Measurements from ENCODE around the gene MOB1B.
A peak's percentile ranks its signal among the peaks of the same experiment; 100 is the strongest.

Gene MOB1B

DNA sequence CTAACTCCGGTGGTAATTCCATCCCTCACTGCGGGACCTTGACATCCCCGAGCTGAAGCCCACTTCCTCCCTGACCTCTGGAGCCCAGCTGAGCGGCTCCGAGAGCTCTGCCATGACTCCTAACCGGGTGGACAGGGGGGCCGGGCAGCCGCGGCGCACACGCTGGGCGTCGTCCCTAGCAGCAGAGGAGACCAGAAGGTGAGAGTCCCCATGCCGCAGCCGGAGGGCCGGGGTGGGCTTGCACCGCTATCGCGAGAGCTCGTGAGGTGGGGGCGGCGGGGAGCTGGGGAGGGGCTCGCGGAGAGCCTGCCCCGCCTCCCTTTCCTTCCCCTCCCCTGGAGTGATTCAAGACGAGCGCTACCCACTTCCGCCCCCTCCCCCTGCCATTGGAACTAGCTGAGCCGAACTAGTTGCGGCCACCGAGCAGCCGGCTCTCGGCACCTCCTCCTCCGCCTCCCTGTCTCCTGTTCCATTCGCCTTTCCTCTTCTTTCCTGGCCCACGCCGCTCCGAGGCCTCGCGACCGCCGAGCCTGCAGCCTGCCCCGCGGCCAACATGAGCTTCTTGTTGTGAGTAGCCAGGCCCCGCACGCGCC is at the start of gene MOB1B:
MOB1B (plus strand) TSS at position 386 of the 593 bp plus-strand sequence; CDS start at position 554, 168 bp downstream.
- no peaks in the 10 kb centered on the region for H3K27me3 Mint-ChIP-seq
- DNase-seq, result peak; percentile 80 to 84
- no peaks in the 10 kb centered on the region for H3K9me3 Mint-ChIP-seq

GRCh38 chr4:70855464-70855863 is 46.7 kb upstream of the MOB1B start:
- no peak overlapping the region for H3K4me3 Mint-ChIP-seq
- no peak for ATAC-seq
- no peaks in the 10 kb centered on the region for H3K4me1 Mint-ChIP-seq
- H3K9me3 Mint-ChIP-seq, result no peaks in the 10 kb centered on the region
- H3K27ac Mint-ChIP-seq, result no peak overlapping the region
- no peak for DNase-seq
- no peaks in the 10 kb centered on the region for H3K27me3 Mint-ChIP-seq

More for the DNA sequence above, at the start of gene MOB1B:
- peak; percentile 95 for ATAC-seq
- H3K4me1 Mint-ChIP-seq, result peaks cover 41% of the 10 kb centered on the region
- H3K4me3 Mint-ChIP-seq, result peak within 1 kb of the TSS; percentile 99
- H3K27ac Mint-ChIP-seq, result peak within 1 kb of the TSS; percentile 96

DNA sequence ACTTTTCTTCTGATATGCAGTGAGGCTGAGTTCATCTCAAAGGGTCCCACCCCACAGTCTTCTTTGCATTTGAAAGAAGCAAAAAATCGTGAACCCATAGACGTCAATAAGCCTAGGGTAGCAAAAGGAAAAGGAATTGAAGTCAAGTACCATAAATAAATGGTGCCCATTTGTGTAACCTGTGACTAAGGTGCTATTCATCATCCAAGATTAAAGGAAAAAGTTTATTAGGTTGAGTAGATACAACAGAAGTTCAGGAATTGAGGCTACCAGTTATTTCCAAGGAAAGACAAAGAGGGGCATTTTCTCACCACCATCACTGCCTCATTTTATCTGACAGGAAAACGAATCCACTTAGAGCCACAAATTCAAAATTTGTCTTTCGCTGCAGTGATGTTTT is 43.7 kb upstream of the MOB1B start:
- ATAC-seq (no peak), DNase-seq (no peak)
- no peaks in the 10 kb centered on the region for H3K27me3 Mint-ChIP-seq
- peaks cover 6% of the 10 kb centered on the region for H3K4me1 Mint-ChIP-seq
- H3K27ac Mint-ChIP-seq, result no peak overlapping the region
- H3K9me3 Mint-ChIP-seq, result no peaks in the 10 kb centered on the region
- H3K4me3 Mint-ChIP-seq, result no peak overlapping the region

GRCh38 chr4:70859066-70859465 is 43.1 kb upstream of the MOB1B start:
- Mint-ChIP-seq H3K27me3 (no peaks in the 10 kb centered on the region), H3K9me3 (no peaks in the 10 kb centered on the region), H3K4me1 (peaks cover 8% of the 10 kb centered on the region), H3K27ac (no peak overlapping the region), H3K4me3 (no peak overlapping the region)
- ATAC-seq (no peak), DNase-seq (no peak)

DNA sequence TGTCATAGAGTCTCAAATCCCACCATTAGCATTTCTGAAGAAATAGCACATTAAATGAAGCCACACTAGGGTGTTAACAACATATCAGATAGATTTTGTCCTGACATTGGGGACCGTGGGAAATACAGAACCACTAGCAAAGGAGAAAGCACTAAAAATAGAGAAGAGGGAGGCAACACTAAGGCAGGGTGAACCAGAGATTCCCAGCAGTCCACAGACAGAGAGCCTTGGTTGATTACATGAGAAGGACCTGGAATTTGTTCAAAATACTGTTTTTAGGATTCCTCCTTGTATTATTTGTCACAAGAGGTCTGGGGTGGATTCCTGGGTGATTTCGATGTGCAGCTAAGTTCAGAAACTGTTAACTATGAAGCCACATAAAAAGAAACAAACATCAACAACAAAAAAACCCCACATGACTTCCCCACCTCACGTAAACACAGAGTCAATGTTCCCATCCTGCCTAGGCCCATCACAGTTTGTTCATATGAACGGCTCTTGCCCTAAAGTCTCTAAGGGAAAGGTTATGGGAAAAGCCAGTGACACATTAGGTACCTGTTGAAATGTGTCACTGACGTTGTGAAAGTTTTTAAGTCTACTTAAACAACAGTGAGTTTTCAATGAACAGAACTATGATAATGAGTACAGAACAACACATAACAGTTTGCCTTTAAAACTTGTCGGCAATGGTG is 38.9 kb upstream of the MOB1B start:
- peak in 1 of 2 donors; percentile 26 for DNase-seq
- Mint-ChIP-seq H3K9me3 (no peaks in the 10 kb centered on the region), H3K4me1 (peaks cover 8% of the 10 kb centered on the region), H3K27ac (peak overlapping the region; percentile 56 to 86), H3K27me3 (no peaks in the 10 kb centered on the region), H3K4me3 (peak overlapping the region in 1 of 2 donors; percentile 59)
- peak; percentile 96 for ATAC-seq

GRCh38 chr4:70868778-70869177 is 33.4 kb upstream of the MOB1B start:
- ATAC-seq, result no peak
- Mint-ChIP-seq H3K27ac (no peak overlapping the region), H3K27me3 (no peaks in the 10 kb centered on the region), H3K4me3 (no peak overlapping the region), H3K9me3 (no peaks in the 10 kb centered on the region), H3K4me1 (no peaks in the 10 kb centered on the region)
- DNase-seq, result no peak

DNA sequence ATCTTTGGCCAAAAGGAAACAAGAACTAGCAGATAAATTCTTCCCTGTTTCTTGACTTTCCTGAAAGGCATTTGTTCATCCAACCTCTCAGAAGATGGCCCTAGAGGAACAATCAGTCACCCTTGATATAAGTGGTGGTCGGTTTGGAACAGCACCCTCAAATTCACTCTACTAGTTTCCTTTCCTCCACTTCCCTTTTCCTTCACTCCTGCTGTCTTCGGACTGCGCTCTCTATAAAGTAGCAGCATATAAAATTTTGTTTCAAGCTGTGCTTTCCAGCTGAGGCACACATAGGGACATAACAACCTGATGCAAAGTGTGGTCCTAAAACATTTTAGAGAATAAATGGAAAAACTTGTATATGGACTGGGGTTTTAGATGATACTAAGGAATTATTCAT is 29.0 kb upstream of the MOB1B start:
- Mint-ChIP-seq H3K27ac (no peak overlapping the region), H3K9me3 (no peaks in the 10 kb centered on the region), H3K4me3 (no peak overlapping the region), H3K4me1 (no peaks in the 10 kb centered on the region), H3K27me3 (no peaks in the 10 kb centered on the region)
- ATAC-seq, result no peak
- no peak for DNase-seq

DNA sequence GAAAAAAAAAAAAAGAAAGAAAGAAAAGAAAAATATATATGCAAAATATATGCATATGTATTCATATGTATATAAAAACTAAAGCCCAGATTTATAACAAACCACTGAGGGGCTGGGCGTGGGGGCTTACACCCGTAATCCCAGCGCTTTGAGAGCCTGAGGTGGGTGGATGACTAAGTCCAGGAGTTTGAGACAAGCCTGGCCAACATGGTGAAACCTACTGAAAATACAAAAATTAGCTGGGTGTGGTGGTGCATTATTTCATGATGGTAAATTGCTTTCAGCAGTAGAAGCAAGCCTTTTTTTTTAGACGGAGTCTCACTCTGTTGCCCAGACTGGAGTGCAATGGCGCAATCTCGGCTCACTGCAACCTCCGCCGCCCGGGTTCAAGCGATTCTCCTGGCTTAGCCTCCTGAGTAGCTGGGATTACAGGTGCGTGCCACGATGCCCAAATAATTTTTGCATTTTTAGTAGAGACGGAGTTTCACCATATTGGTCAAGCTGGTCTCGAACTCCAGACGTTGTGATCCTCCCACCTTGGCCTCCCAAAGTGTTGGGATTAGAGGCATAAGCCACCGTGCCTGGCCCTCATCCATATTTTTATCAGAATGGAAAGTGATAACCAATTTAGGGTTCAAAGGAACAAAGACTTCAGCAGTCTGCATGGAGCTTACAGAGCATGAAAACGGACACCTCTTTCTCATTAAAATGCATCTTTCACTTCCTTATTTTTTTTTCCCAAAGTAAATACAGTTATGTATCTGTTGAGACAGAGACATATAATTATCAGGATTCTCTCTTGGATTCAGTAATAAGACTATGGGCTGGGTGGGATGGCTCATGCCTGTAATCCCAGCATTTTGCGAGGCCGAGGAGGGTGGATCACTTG is 27.7 kb upstream of the MOB1B start:
- Mint-ChIP-seq H3K4me1 (no peaks in the 10 kb centered on the region), H3K4me3 (no peak overlapping the region), H3K27ac (no peak overlapping the region), H3K27me3 (no peaks in the 10 kb centered on the region), H3K9me3 (no peaks in the 10 kb centered on the region)
- ATAC-seq, result no peak
- DNase-seq, result no peak

GRCh38 chr4:70877556-70877955 is 24.6 kb upstream of the MOB1B start:
- DNase-seq (no peak), ATAC-seq (no peak)
- no peaks in the 10 kb centered on the region for H3K27me3 Mint-ChIP-seq
- H3K4me1 Mint-ChIP-seq, result no peaks in the 10 kb centered on the region
- H3K4me3 Mint-ChIP-seq, result no peak overlapping the region
- no peak overlapping the region for H3K27ac Mint-ChIP-seq
- no peaks in the 10 kb centered on the region for H3K9me3 Mint-ChIP-seq

- Mint-ChIP-seq H3K9me3 (no peaks in the 10 kb centered on the region), H3K27ac (no peak overlapping the region), H3K4me1 (no peaks in the 10 kb centered on the region), H3K27me3 (no peaks in the 10 kb centered on the region), H3K4me3 (no peak overlapping the region)
- DNase-seq, result no peak
- ATAC-seq, result no peak
Observed at GRCh38 chr4:70880739-70881138, 21.4 kb upstream of the MOB1B start.

DNA sequence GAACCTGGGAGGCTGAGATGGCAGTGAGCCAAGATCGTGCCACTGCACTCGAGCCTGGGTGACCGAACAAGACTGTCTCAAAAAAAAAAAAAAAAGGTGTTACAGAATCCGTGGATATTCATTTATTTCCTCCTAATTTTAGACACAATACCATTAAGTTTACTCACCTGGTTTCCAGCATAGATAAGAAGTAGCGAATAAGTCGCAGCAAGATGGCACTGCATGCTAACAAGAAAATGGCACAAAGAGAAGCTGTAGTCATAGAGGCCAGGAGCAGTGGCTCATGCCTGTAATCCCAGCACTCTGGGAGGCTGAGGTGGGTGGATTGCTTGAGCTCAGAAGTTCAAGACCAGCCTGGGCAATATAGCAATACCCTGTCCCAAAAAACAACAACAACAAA is 17.0 kb upstream of the MOB1B start:
- Mint-ChIP-seq H3K9me3 (no peaks in the 10 kb centered on the region), H3K4me3 (no peak overlapping the region), H3K27ac (no peak overlapping the region), H3K27me3 (no peaks in the 10 kb centered on the region), H3K4me1 (no peaks in the 10 kb centered on the region)
- ATAC-seq, result no peak
- DNase-seq, result no peak

GRCh38 chr4:70892086-70892769 is 9.9 kb upstream of the MOB1B start:
- Mint-ChIP-seq H3K4me3 (no peak overlapping the region), H3K4me1 (no peaks in the 10 kb centered on the region), H3K9me3 (no peaks in the 10 kb centered on the region), H3K27ac (no peak overlapping the region), H3K27me3 (no peaks in the 10 kb centered on the region)
- ATAC-seq, result no peak
- DNase-seq, result no peak

DNA sequence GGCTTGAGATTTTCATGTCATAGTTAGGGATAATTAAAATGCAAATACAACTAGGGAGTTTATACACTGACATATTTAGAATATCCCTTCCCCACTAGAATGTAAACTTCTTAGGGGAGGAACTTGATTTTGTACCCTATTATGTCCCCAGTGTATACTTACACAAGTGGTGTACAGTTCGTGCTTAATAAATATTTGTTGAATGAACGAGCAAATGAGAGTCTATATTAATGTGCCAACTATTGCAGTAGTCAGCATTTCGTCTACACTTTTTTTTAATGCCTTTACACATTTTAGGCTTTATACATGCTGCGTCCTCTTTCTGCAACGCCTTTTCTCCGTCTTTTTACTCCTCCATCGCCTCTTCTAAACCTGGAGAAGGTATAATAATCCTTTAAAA is 8.4 kb upstream of the MOB1B start:
- ATAC-seq, result no peak
- no peaks in the 10 kb centered on the region for H3K9me3 Mint-ChIP-seq
- H3K27ac Mint-ChIP-seq, result no peak overlapping the region
- DNase-seq, result no peak
- no peaks in the 10 kb centered on the region for H3K4me1 Mint-ChIP-seq
- no peak overlapping the region for H3K4me3 Mint-ChIP-seq
- H3K27me3 Mint-ChIP-seq, result no peaks in the 10 kb centered on the region

DNA sequence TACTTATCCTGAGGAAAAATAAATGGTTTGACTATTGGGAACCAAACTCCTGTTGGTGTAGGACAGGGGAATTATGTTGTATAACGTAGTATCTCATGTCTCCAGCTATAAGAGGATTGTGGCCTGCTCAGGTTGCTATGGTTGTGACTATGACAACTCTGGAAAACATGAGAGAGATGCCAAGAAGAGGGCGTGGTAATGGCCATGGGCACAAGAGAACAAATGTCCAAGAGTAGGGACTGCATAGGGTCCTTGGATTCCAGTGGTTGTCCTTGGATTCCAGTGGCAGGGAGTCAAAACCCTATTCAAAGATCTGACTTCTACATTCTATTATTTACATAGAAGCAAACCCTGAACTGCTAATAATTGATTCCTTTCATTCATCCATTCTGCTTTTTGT is 6.8 kb upstream of the MOB1B start:
- no peak overlapping the region for H3K4me3 Mint-ChIP-seq
- no peak for DNase-seq

DNA sequence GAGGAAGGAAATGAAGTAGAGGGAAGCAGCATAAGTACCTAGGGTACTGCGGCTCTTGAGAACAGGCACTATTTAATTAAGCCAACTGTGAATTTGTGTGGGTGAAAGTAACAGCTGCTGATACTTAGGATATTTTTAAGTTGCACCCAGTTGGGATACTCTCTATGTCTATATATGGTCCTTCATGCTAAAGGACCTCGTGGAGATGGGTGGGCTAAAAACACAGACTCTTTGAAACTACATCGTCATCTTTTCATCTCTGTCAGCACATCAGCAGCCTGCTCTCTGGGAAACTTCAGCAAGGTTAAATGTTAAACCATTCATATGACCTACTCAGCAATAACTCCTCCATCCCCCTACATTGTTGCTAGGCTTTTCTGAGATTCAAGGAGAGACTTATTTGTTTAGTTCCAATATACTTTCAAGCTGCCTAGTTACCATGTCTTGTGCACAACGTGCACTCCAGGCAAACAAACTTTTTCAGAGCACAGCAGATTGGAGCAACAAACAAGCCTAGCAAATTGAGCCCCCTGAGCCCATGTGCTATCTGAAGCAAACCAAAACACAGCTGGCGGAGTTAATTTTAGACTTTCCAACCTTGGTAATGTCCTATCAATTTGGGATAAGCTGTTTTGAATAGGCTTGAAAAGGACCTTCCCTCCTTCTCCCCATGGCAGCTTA is 6.2 kb upstream of the MOB1B start:
- H3K27ac Mint-ChIP-seq, result no peak overlapping the region
- no peaks in the 10 kb centered on the region for H3K27me3 Mint-ChIP-seq
- DNase-seq (no peak), ATAC-seq (no peak)
- H3K9me3 Mint-ChIP-seq, result no peaks in the 10 kb centered on the region
- H3K4me3 Mint-ChIP-seq, result no peak overlapping the region
- H3K4me1 Mint-ChIP-seq, result peaks cover 4% of the 10 kb centered on the region

More for the DNA sequence above, 6.8 kb upstream of the MOB1B start:
- peaks cover 4% of the 10 kb centered on the region for H3K4me1 Mint-ChIP-seq
- H3K27me3 Mint-ChIP-seq, result no peaks in the 10 kb centered on the region
- no peak for ATAC-seq
- H3K9me3 Mint-ChIP-seq, result no peaks in the 10 kb centered on the region
- H3K27ac Mint-ChIP-seq, result no peak overlapping the region

All from stimulated activated naive CD8-positive, alpha-beta T cell treated with anti-CD3 and anti-CD28 coated beads, Interleukin-15, amount 100 ng/mL, for 72 hours (primary cell).